Endothelial cell (in vitro differentiated cells): Measurements from ENCODE around the gene EPHA6. TPM values are rescaled to one million over a fixed set of nuclear protein-coding genes. Genes with fewer than 3 reads are reported as not detected.
"Not testable (repeated sequence)": the region's sequence is repeated elsewhere in the genome, so short reads cannot be mapped to it uniquely, and the experiment has no call there.

ENCODE experiments used
- DNase-seq: peaks from one replicate; pipeline ENCODE4 v3.0.0; 2021; ENCODE audit warnings: low spot score
- H3K27ac Mint-ChIP-seq: one replicate; pipeline ENCODE4 v1.8.0; 2021; ENCODE audit warnings: mixed read lengths, inconsistent platforms; ENCODE audit not compliant: unreplicated experiment
- H3K27me3 Mint-ChIP-seq: one replicate; pipeline ENCODE4 v1.8.0; 2021; ENCODE audit warnings: mild to moderate bottlenecking, moderate library complexity, mixed read lengths, inconsistent platforms; ENCODE audit not compliant: unreplicated experiment
- H3K36me3 Mint-ChIP-seq: one replicate; pipeline ENCODE4 v1.8.0; 2021; ENCODE audit warnings: mild to moderate bottlenecking, low read depth, mixed read lengths, inconsistent platforms; ENCODE audit not compliant: unreplicated experiment
- H3K4me1 Mint-ChIP-seq: one replicate; pipeline ENCODE4 v1.8.0; 2021; ENCODE audit warnings: mild to moderate bottlenecking, mixed read lengths, inconsistent platforms; ENCODE audit not compliant: unreplicated experiment
- H3K4me3 Mint-ChIP-seq: one replicate; pipeline ENCODE4 v1.8.0; 2021; ENCODE audit warnings: mild to moderate bottlenecking, mixed read lengths, inconsistent platforms; ENCODE audit not compliant: unreplicated experiment
- H3K9me3 Mint-ChIP-seq: one replicate; pipeline ENCODE4 v1.8.0; 2021; ENCODE audit warnings: mixed read lengths, inconsistent platforms; ENCODE audit not compliant: unreplicated experiment
- total RNA-seq: library from RNA; stranded (reverse); fragmentation: NEBNext Ultra II Directional; extraction: Animal tissue kit (Norgen Biotek cat#: 25700); gene quantifications from one replicate; pipeline ENCODE4 v1.2.1, GENCODE V29; 2021; ENCODE audit not compliant: unreplicated experiment
- TF ChIP-seq, protein P1 (sequence below): fragments of 200-600 bp; sonication (generic); IDR thresholded peaks from one replicate; pipeline ENCODE4 v1.5.0; 2021; ENCODE audit warnings: antibody characterized with exemption; ENCODE audit not compliant: unreplicated experiment

The EPHA6 gene
- total RNA-seq, 1 donor from 2014 or later = 21.8 TPM

DNA sequence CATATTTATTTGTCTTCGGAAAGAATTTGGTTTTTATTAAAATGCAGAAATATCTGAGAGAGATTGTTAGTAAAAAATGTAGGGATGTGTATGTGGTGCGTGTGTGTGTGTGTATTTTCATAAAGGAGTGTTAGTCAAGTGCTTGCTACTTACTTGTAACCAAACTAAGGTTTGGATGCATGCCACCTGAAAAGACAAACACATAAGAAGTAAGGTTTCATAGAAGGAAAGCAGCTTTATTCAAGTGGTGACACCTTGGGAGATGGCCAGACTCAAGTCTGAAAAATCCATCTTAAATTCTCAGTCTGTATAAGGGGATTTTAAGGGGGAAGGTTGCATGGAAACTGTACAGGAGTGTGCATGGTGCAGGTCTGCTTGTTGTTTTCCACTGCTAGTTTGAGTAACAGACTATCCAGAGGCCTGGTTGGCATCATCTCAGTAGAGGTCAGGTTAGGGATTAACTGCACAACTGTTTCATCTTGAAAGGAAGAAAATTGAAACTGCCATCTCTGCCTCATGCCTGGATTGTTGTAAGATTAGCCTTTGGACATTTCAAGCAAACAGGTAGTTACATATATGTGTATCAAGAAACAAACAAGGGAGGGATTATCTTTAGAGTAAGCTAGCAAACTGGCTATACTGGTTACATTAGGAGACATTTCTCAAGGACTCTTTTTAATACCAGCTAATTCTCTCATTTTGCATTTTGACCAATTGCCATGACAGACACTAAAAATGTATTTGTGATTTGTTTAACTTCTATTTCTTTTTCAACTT, 196.7 kb downstream of the EPHA6 start:
- Mint-ChIP-seq H3K27me3 (peaks cover 2% of the 10 kb centered on the region), H3K4me3 (no peak overlapping the region), H3K9me3 (peaks cover 5% of the 10 kb centered on the region), H3K27ac (no peak overlapping the region), H3K4me1 (no peaks in the 10 kb centered on the region), H3K36me3 (peaks cover 9% of the 10 kb centered on the region)
- TF ChIP-seq, protein P1, sequence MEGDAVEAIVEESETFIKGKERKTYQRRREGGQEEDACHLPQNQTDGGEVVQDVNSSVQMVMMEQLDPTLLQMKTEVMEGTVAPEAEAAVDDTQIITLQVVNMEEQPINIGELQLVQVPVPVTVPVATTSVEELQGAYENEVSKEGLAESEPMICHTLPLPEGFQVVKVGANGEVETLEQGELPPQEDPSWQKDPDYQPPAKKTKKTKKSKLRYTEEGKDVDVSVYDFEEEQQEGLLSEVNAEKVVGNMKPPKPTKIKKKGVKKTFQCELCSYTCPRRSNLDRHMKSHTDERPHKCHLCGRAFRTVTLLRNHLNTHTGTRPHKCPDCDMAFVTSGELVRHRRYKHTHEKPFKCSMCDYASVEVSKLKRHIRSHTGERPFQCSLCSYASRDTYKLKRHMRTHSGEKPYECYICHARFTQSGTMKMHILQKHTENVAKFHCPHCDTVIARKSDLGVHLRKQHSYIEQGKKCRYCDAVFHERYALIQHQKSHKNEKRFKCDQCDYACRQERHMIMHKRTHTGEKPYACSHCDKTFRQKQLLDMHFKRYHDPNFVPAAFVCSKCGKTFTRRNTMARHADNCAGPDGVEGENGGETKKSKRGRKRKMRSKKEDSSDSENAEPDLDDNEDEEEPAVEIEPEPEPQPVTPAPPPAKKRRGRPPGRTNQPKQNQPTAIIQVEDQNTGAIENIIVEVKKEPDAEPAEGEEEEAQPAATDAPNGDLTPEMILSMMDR = no peak
- no peak for DNase-seq

GRCh38 chr3:97021778-97022177, 207.4 kb downstream of the EPHA6 start:
- peaks cover 5% of the 10 kb centered on the region for H3K4me1 Mint-ChIP-seq
- TF ChIP-seq, protein P1 = no peak
- no peak for DNase-seq

GRCh38 chr3:97025612-97026011, 211.2 kb downstream of the EPHA6 start:
- DNase-seq, H3K4me3 Mint-ChIP-seq, H3K27me3 Mint-ChIP-seq: not testable (repeated sequence)

More at GRCh38 chr3:97021778-97022177, 207.4 kb downstream of the EPHA6 start:
- H3K27ac Mint-ChIP-seq = no peak overlapping the region
- H3K27me3 Mint-ChIP-seq = no peaks in the 10 kb centered on the region
- H3K4me3 Mint-ChIP-seq = no peak overlapping the region
- no peaks in the 10 kb centered on the region for H3K9me3 Mint-ChIP-seq
- H3K36me3 Mint-ChIP-seq = no peaks in the 10 kb centered on the region

GRCh38 chr3:97029972-97030371, 215.6 kb downstream of the EPHA6 start:
- no peaks in the 10 kb centered on the region for H3K27me3 Mint-ChIP-seq
- no peaks in the 10 kb centered on the region for H3K9me3 Mint-ChIP-seq
- no peak for DNase-seq
- H3K4me3 Mint-ChIP-seq = no peak overlapping the region
- TF ChIP-seq, protein P1 = no peak
- peaks cover 3% of the 10 kb centered on the region for H3K4me1 Mint-ChIP-seq
- no peak overlapping the region for H3K27ac Mint-ChIP-seq
- no peaks in the 10 kb centered on the region for H3K36me3 Mint-ChIP-seq

More at GRCh38 chr3:97025612-97026011, 211.2 kb downstream of the EPHA6 start:
- not testable (repeated sequence) for H3K27ac Mint-ChIP-seq, H3K4me1 Mint-ChIP-seq, H3K36me3 Mint-ChIP-seq, H3K9me3 Mint-ChIP-seq

DNA sequence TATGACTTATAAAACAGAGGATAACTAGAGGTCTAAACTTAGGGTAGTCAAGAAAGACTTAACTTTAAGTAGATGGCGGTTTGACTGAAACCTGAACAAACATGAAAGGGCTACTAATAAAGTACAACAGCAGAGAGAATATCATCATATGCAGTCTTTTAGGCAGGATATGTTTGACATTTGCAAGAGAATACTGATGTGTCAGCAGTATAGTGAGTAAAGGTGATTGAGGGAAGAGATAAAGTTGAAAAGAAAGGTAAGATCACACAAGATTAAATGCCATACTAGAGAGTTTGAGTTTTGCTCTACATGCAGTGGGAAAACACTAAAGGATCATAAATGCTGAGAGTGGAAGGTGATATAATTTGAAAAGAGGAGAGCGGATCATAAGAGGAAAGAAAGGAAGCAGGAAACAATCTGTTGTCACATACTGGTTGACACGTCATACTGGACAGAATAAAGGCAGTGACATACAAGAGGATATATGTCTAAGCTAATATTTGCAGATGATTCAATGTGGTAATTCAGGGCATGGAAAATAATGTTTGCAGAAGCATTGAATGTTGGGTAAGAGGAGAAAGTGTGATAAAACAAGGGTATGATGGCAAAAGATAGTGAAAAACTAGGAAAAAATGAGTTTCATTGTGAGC, 223.0 kb downstream of the EPHA6 start:
- Mint-ChIP-seq H3K27ac (no peak overlapping the region), H3K9me3 (no peaks in the 10 kb centered on the region), H3K4me3 (no peak overlapping the region), H3K36me3 (no peaks in the 10 kb centered on the region), H3K4me1 (peaks cover 8% of the 10 kb centered on the region), H3K27me3 (no peaks in the 10 kb centered on the region)
- TF ChIP-seq, protein P1 = no peak
- DNase-seq = no peak
